Muscle of arm (tissue), 14 donors: Measurements from ENCODE around the gene KSR1. TPM values are rescaled to one million over a fixed set of nuclear protein-coding genes. Genes with fewer than 3 reads are reported as not detected.
A peak's percentile ranks its signal among the peaks of the same experiment; 100 is the strongest.
"Not testable (repeated sequence)": the region's sequence is repeated elsewhere in the genome, so short reads cannot be mapped to it uniquely, and the experiment has no call there.

Source experiments
- DNase-seq: peaks from one replicate; pipeline ENCODE4 v3.0.0-alpha.2; 2013
- long read RNA-seq, 11 donors: transcript quantifications; one replicate each; lab custom pipeline, GENCODE V29; 2026
- polyA plus RNA-seq, 12 donors: library from polyadenylated mRNA; unstranded; fragments of 120-200 nt; gene quantifications; one replicate each; pipeline ENCODE4 v1.2.1, GENCODE V29; 2013; ENCODE audit not compliant: insufficient read length in 12 of 12

The KSR1 gene
- 100 to 1,000 TPM in 4 of 12 donors, 10 to 100 TPM in 7, not detected in 1; 61.7 to 121 (median 95.5) TPM for polyA plus RNA-seq
- long read RNA-seq, donor 1, partial matches to known transcripts, result 5 of 5 reads
- long read RNA-seq, donor 1, other reads (novel, unspliced or antisense), result 0 of 5 reads
- long read RNA-seq, donor 2, partial matches to known transcripts, result 6 of 7 reads
- long read RNA-seq, donor 2, other reads (novel, unspliced or antisense), result 0 of 7 reads
- long read RNA-seq, donor 3, partial matches to known transcripts, result 0 of 2 reads
- long read RNA-seq, donor 3, other reads (novel, unspliced or antisense), result 0 of 2 reads
- long read RNA-seq, donor 4, result 0 reads
- long read RNA-seq, donor 5, partial matches to known transcripts, result 6 of 8 reads
- long read RNA-seq, donor 5, other reads (novel, unspliced or antisense), result 0 of 8 reads
- long read RNA-seq, donor 6, partial matches to known transcripts, result 5 of 5 reads
- long read RNA-seq, donor 6, other reads (novel, unspliced or antisense), result 0 of 5 reads
- long read RNA-seq, donor 7, partial matches to known transcripts, result 0 of 1 reads
- long read RNA-seq, donor 7, other reads (novel, unspliced or antisense), result 0 of 1 reads
- long read RNA-seq, donor 8, partial matches to known transcripts, result 15 of 15 reads
- long read RNA-seq, donor 8, other reads (novel, unspliced or antisense), result 0 of 15 reads
- long read RNA-seq, donor 9, result 0 reads
- long read RNA-seq, donor 10, partial matches to known transcripts, result 12 of 12 reads
- long read RNA-seq, donor 10, other reads (novel, unspliced or antisense), result 0 of 12 reads
- long read RNA-seq, donor 11, partial matches to known transcripts, result 15 of 15 reads
- long read RNA-seq, donor 11, other reads (novel, unspliced or antisense), result 0 of 15 reads

- DNase-seq, result peak; percentile 79
Observed at GRCh38 chr17:27455914-27456680, at the start of gene KSR1. Gene KSR1, plus strand, starts transcription at chr17:27456448. Its CDS starts 196 bp downstream, at chr17:27456644.

GRCh38 chr17:27407916-27408864 is 48.1 kb upstream of the KSR1 start:
- DNase-seq, result no peak

- DNase-seq, result no peak
Observed at GRCh38 chr17:27408891-27409290, 47.4 kb upstream of the KSR1 start.

GRCh38 chr17:27412158-27412557 is 44.1 kb upstream of the KSR1 start:
- DNase-seq, result not testable (repeated sequence)

GRCh38 chr17:27413315-27413714 is 42.9 kb upstream of the KSR1 start:
- no peak for DNase-seq

GRCh38 chr17:27413792-27414191 is 42.5 kb upstream of the KSR1 start:
- no peak for DNase-seq

- DNase-seq, result no peak
Observed at GRCh38 chr17:27414271-27414670, 42.0 kb upstream of the KSR1 start.

GRCh38 chr17:27414694-27415093 is 41.6 kb upstream of the KSR1 start:
- no peak for DNase-seq

- DNase-seq, result no peak
Observed at GRCh38 chr17:27415120-27415795, 41.0 kb upstream of the KSR1 start.

- DNase-seq, result no peak
Observed at GRCh38 chr17:27417596-27418365, 38.5 kb upstream of the KSR1 start.

- DNase-seq, result no peak
Observed at GRCh38 chr17:27418366-27418615, 38.0 kb upstream of the KSR1 start.

- DNase-seq, result no peak
Observed at GRCh38 chr17:27419156-27419555, 37.1 kb upstream of the KSR1 start.

- no peak for DNase-seq
Observed at GRCh38 chr17:27420211-27420950, 35.9 kb upstream of the KSR1 start.

- DNase-seq, result no peak
Observed at GRCh38 chr17:27421111-27421510, 35.1 kb upstream of the KSR1 start.

- not testable (repeated sequence) for DNase-seq
Observed at GRCh38 chr17:27421626-27422025, 34.6 kb upstream of the KSR1 start.

- no peak for DNase-seq
Observed at GRCh38 chr17:27422601-27423000, 33.6 kb upstream of the KSR1 start.

- DNase-seq, result no peak
Observed at GRCh38 chr17:27423651-27424050, 32.6 kb upstream of the KSR1 start.

GRCh38 chr17:27424516-27424915 is 31.7 kb upstream of the KSR1 start:
- no peak for DNase-seq

- DNase-seq, result no peak
Observed at GRCh38 chr17:27424941-27425340, 31.3 kb upstream of the KSR1 start.
